T-helper 2 cell (primary cell): ENCODE results near the gene NUAK2.
"Not testable (repeated sequence)": the region's sequence is repeated elsewhere in the genome, so short reads cannot be mapped to it uniquely, and the experiment has no call there.

ENCODE experiments used
- DNase-seq, 5 experiments: peaks; one replicate each; pipeline versions ENCODE4 v3.0.0 to v3.0.0-alpha.2; 2012 to 2022

Gene NUAK2

DNA sequence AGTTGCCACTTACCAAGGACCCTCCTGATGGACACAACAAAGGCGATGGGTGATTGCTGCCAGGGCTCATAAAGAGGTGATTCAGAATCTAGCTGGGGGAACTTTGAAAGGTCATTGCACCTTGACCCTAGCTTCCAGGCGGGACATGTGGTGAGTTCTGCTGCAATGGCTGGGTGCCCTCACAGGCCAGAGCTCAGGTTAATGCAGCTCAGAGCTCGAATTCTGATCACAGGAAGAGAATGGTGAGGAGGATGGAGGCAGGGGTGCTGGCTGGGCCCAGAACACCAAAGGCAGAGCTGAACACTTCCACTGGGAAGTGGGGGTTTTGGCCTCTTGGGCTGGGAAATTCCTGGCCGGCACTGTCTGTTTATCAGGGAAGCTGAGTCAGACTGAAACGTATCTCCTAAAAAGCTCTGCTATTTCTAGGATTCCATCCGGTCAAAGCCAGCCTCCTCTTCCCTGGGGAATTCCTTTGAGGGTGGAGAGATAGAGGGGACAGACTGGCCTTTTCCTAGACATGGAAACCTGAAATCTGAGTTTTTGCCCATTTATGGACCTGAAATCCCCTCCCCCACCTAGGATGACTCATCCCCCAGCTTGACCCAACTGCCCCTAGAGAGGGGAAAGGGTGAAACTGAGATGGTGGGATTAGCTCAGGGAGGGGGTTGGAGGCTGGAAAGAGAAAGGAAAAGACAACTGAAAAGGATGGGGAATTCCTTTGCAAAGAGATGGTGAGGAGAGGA lies 27.2 kb downstream of the NUAK2 start:
- DNase-seq, result no peak

DNA sequence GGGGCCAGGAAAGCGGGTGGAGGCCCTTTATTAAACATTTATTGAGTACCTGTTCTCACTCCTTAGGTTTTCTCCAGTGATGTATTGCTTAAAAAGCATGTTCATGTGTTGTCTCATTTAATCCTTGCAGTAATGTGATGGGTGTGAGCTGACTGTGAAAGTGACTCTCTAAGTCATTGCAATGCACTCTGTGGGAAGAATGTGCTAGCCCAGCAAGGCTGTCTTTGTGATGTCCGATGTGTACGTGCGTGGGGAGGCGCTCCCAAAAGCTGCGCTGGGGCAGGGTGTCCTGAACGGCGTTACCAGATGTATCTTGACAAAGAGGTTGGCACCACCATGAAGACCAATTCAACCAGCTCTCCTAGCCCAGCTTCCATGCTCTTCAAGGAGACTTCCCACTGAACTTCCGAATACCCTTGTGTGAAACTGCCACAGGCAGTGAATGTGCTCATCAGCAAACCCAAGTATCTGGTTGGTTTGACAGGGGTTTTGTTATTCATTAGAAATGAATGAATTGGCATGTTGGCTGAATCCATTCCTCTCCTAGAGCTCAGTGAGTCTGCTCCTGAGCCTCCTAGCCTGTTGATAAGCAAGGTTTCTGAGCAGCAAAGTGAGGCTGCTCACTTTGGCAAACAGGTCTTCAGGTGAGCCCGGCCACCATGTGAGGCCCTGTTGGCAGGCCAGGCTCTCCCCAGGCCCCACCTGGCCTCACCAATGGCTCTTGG lies 28.0 kb downstream of the NUAK2 start:
- DNase-seq, result no peak

DNA sequence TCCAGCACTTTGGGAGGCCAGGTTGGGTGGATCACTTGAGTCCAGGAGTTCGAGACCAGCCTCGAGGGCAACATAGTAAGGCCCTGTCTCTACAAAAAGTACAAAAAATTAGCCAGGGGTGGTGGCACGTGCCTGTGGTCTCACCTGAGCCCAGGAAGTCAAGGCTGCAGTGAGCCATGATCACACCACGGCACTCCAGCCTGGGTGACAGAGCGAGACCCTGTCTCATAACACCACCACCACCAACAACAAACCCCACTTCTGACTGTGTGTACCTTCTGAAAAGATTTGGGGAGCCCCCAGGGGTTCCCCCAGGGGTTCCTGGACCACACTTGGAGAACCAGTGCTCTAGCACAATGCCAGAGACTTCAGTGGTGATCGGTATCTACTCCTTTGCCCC lies 29.9 kb downstream of the NUAK2 start:
- DNase-seq, result no peak

DNA sequence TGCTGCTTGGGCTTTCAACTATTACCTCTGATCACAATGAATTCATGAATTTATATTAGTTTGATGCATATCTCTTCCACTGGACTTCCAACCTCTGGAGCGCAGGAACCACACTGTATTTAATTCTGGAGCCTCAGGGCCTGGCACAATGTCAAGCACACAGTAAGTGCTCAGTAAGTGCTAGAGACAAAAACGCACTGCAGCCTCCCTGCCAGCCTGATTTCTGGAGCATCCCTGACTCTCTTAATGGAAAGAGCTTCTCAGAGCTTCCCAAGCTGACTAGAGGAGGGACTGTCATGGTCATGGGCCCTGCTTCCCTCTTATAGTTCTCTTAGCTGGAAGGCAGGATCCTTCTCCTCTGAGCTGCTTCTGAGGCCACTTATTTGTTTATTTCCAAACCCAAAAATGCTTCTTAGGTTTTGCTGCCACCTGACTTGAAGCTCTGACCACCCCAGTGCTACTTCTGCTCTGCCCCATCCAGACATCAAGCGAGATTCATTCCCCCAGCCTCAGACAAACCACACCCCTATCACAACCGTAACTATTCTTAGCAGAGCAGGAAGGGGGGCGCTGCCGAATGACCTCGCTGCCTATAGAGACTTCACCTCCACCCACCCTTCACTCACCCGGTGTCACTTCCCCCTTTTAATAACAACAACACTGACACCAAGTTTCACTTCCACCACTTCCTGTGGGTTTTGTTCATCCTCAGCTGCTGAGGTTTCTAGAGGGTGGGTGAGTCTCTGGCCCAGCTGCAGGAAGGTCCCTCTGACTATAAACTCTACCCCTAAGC lies 33.6 kb downstream of the NUAK2 start:
- DNase-seq, result peak in 4 of 5 experiments; percentile 50 to 98 (median 83)

DNA sequence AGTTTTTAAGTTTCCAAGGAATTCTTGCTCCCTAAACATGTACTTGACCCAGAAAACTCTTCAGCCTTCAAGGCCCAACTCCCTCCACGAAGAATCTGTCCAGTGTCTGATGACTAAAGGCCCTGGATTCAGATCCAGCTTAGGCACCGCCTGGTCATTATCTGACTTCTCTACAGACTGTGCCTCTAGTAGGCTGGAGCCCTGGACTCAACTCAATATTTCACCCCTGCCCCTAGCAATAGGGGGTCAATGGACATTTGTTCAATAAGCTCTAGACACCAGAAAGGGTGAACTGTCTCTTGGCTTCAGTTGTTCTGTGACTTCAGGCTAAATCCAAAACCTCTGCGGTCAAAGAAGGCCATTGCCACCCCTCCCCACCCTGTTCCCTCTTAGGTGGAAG lies 34.5 kb downstream of the NUAK2 start:
- DNase-seq, result no peak

DNA sequence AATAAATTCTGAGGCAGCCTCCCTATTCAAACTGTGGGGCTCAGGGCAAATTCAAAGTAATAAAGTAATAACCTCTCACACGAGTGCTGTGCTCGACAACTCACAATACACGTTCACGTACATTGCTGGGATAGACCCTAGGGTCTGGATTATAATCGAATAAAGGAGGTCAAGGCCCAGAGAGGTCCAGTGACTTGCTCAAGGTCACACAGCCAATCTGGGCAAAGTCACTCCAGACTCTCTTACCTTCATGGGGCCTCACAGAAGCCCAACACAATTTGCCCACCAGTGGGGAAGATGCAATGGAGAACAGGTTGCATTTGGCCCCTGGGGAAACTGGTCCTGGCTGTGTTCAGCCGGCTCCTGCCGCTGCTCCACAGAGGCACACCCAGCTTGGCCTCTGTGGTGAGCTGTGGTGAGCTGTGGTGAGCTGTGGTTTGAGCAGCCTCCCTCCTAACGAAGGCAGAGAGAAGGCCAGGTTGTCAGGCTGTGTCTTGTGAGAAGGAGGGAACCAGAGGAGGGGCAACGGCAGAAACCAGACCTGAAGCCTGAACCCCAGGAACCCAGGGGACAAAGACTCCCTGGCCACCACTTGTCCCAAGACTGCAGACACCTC lies 35.1 kb downstream of the NUAK2 start:
- DNase-seq, result peak; percentile 20 to 92 (median 62)

DNA sequence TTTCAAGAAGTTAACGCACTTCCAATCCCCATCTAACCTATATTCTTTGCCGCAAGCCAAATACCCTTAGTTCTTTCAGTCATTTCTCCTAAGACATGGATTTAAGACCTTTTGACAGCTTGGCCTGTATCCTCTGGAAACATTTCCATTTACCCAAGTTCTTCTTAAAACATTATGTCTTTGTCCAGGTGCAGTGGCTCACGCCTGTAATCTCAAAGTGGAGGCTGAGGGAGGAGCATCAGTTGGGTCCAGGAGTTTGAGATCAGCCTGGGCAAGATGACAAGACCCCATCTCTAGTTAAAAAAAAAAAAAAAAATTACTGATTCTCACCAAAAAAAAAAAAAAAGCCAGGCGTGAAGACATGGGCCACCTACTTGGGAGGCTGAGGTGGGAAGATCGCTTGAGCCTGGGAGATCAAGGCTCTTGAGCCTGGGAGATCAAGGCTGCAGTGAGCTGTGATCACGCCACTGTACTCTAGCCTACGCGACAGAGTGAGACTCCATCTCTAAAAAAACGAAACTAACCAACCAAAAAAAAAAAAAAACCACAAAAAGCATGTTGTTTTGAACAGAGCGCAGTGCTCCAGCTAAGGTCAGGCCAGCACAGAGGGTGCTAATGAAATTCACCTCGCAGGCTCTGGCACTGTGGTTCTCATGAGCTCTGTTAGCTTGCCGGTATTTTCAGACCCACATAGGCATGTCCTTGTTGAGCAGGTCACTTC lies 36.0 kb downstream of the NUAK2 start:
- peak in 4 of 5 experiments; percentile 23 to 90 (median 56) for DNase-seq

DNA sequence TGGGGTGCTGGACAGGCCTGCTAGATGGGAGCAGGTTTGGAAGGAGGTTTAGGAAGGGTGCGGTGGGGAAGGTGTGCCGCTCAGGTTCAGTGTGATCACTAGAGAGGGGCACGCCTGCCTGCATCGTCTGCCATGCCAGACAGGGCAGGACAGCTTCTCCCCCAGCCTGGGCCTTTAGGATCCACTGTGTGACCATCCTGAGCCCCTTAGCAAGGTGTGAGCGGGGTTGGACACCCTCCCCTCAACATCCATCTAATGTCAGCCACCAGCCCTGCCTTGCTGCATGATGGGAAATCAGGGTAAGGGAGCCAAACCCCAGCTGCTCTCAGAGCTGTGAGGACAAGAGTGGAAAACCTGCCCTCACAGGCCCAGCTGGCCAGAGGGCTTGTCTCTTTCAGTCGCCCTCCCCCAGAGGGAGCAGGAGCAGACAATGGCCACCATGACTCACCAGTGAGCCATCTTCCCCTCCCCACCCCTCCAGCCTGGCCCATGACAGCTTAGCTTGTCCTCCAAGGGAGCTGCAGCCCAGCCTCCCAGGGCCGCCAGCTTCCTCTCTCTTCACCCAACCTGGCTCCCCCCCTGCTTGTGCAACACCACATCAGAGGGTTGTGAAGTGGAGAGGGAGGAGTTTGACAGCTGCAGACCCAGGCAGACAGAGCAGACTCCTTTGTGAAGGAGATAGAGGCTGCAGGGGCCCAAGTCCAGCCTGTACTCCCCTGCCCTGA lies 37.0 kb downstream of the NUAK2 start:
- peak; percentile 49 to 94 (median 81) for DNase-seq

DNA sequence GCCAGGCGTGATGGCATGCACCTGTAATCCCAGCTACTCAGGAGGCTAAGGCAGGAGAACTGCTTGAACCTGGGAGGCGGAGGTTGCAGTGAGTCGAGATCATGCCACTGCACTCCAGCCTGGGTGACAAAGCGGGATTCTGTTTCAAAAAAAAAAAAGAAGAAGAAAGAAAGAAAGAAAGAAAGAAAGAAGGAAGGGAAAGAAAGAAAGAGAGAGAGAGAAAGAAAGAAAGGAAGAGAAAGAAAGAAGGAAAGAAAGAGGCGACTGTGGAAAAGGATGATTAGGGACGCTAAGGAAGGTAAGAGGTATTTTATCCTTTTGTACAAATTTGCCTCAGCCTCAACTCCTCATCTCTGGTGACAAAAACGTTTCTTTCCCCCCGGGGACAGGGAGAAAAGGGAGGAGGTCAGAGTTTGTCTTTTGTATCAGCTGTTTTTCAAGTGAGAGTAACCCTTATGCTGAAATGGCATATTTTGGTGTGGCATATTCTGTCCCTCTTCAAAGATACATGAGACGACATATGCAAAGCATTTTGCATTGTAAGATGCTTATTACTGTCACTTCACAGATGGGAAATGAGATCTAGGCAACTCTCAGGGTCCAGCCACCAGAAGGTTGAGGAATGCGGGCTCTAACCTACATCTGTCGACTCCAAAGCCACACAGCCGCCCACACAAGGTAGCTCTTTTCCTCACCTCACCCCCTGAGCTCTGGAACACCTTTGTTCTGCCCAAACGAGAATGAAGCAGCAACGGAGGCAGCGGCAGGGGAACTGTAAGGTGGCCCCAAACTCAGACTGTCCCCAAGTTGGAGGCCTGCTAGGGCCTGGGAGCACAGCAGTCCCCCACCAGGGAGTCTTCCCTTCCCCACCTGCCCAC lies 38.0 kb downstream of the NUAK2 start:
- DNase-seq, result no peak

DNA sequence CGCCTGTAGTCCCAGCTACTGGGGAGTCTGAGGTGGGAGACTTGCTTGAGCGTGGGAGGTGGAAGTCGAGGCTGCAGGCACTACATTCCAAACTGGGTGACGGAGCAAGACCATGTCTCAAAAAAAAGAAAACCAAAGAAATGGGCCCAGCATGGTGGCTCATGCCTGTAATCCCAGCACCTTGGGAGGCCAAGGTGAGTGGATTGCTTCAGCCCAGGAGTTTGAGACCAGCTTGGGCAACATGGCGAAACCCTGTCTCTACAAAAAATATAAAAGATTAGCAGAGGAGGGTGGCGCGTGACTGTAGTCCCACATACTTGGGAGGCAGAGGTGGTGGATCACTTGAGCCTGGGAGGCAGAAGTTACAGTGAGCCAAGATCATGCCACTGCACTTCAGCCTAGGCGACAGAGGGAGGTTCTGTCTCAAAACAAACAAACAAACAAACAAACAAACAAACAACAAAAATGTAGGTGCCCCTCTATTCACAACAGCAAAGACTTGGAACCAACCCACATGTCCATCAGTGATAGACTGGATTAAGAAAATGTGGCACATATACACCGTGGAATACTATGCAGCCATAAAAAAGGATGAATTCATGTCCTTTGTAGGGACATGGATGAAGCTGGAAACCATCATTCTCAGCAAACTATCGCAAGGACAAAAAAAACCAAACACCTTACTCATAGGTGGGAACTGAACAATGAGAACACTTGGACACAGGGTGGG lies 40.7 kb downstream of the NUAK2 start:
- not testable (repeated sequence) for DNase-seq

DNA sequence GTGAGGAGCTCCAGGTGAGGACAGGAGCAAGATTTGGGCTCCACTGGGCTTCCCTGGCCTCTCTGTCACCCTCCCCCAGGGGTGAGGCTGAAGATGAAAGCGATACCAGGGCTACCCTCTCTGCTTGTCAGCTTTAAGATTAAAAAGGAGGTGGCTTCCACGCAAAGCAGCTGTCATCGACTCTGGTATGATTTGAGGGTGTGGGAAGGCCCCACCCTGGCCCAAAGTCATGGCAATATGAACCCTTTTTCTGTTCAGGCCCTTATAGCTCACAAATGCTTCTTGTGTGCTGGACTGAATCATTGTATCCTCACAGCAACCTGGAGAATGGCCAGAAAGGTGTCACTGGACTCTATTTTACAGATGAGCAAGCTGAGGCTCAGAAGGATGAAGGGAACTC lies 41.6 kb downstream of the NUAK2 start:
- peak in 1 of 5 experiments; percentile 21 for DNase-seq

DNA sequence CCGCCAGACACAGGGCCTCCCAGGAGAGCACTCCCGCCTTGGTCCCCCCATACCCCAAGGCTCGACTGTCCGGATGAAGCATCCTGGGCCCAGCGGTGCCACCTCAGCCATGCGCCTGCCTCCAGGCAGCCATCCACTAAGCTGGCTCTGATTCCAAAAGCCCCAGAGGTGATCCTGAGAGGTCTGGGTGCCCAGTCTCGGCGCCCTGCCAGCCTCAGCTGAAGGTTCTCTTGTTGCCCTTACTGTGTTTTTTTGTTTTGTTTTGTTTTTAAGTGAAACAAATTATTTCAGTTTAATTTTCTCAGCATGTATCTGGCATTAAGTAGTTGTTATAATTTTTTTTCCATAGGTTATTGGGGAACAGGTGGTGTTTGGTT lies 44.9 kb downstream of the NUAK2 start:
- DNase-seq, result no peak

DNA sequence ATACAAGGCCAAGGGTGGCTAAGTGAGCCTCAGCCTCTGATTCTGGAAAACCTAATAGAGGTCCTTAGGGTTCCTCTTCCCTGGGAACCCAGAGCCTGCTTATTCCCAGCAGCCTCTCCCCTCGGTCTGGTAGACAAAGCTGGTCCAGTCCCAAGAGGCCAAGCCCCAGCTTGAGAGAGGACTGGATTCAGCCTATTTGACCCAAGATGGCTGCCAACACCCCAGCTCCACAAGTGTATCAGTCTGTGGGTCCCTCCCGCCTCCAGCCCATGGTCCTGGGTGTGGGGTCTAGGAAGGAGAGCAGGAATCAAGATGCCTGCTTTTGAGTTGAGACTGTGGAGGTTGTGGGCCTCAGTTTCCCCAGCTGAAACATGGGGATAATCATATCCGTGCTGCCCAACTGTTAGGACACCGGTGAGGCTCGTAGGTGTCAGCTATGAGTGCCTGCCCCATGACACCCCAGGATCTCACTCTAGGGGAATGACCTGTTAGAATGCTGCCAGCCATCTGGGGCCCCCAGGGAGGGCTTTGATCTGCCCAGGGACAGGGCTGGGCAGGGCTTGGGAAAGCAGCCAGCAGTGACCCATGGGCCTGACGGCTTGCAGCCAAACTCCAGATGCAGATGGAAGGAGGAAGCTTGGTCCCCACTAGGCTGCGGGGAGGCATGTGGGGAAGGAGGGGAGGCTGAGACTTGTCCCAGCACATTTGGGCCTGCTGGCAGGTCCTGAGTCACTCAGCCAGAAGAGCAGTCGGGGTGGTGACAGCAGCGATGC lies 45.4 kb downstream of the NUAK2 start:
- DNase-seq, result no peak

DNA sequence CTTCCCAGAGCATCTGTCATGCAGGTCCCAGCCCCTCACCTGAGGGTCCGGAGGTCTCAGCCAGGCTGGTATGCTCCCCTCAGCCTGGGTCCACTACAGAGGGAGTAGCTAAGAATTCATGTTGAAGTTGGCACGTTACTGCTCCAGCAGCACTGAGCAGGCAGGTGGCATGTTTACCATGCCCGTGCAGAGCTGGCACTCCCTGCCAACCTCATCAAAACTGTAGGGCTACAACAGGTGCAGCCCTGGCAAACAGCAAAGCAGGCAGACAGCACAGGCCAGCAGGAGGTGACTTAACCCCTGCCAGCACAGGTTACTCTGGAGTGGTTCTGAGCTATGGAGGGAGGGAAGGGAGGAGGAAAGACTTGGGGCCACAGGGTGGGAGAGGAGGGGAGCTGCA lies 46.4 kb downstream of the NUAK2 start:
- DNase-seq, result peak in 1 of 5 experiments; percentile 47

DNA sequence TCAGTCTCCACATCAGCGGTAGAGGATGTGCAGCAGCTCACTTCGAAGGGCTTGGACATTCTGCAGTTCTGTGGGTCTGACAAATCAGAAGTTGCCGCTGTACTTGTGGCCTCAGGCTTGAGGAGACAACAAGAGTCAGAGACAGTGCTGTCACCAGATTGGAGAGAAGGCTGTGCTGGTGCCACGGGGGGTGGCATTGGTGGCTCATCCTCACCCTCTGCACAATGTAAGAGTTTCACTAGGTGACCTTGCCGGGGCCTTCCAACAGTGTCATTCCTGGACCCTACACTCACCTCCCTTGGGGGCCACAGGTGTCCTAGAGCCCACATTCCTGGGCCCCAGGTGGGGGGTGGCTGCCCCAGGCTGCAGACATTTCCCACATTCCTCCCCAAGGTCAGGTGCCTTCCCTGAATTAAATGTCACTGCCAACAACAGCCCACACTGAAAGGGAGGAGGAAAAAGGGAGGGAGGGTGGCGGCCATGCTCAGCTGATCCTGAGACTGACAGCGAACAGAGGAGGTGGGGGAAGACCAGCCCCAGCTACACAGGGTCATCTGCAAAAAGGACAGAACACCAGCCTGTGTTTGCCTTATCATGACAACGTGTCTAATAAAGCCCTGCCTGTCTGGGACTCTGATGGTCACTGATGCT lies 47.4 kb downstream of the NUAK2 start:
- DNase-seq, result no peak

DNA sequence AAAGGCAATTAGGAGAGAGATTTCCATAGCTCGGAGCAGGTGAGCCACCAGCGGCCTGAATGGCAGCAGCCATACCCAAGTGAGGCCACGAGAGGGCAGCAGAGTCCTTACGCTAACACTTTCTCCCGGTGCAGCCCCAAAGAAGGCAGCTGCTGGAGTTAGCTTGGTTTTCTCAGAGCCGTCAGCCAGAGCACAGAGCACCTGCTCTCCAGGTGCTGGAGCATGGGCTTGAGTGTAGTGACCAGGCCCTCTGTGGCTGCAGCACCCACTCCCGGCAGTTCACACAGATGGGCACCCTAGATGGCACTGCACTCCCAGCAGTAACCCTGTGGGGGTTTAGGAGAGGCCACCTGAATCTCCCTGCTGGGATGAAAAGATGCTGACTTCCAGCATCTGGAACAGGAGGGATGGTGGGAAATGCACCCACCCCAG lies 48.0 kb downstream of the NUAK2 start:
- peak; percentile 65 to 79 (median 75) for DNase-seq

DNA sequence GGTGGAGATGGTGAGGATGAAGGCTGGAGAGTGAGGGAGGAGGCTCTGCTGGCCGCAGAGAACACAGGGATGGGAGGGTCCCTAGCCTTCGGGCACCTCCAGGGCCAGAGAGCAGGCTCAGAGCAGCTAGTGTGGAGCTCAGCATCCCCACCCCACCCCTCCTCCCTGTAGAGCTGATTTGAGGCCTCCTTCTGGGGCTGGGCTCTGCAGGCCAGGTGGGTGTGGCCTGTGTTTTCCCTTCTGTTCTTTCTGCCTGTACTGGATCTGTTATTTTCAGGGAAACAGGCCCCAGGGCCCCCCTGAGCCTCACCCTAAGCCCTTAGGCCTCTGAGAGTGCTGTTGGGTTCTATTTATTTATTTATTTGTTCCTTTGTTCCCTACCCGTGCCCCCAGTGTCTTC lies 49.0 kb downstream of the NUAK2 start:
- no peak for DNase-seq

DNA sequence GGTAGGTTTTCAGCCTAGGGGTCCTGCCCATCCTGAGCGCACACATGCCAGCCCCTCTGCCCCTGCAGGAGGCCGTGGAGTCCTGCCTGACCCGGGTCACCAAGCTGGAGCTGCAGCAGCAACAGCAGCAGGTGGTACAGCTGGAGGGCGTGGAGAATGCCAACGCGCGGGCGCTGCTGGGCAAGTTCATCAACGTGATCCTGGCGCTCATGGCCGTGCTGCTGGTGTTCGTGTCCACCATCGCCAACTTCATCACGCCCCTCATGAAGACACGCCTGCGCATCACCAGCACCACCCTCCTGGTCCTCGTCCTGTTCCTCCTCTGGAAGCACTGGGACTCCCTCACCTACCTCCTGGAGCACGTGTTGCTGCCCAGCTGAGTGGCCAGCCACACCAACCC lies 49.8 kb downstream of the NUAK2 start:
- DNase-seq, result no peak
